Measurements from ENCODE around the gene JRKL.

DNA sequence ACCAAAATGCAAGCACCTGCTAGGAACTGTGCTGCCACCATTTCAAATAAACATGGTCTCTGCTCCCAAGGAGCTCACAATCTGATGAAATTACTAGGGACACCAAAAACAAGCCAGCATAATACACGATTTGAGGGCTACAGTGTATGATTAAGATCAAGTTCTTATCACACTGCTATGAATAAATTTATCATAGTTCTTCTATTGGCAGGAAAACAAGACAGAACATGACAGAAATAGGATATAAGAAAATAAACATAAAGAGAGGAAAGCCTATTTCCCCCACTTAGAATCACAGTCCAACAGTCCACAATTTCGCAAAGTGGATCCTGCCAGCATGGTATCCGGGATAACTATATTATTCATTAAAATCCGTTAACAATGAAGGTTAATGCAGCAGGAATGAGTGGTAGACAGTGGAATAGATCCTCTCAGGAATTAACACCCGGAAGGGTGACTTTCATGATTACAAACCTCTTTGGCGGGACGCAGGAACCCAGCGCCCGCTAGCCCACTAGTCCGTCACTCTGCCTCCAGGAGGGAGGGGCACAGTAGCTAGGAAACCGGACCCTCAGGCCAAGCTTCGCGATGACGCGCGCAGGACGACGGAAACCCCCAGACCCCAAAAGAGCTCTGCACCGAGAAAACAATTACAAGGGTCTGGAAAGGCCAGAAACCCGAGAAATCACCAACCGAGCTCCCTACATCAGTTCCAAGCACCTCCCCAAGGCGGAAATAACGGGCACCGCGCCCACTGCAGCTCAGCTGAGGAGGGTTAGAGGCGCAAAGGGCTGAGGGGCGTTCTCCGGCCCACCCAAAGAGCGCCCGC, 708 bp upstream of the JRKL start:
- TF ChIP-seq POLR2AphosphoS5 (IDR thresholded peaks at IDR 0.05) (no peak), CTCF (IDR thresholded peaks at IDR 0.05) (no peak)
